HG02852 (cell line): ENCODE data around the gene SYNGR3.

ENCODE experiments used
- ATAC-seq: cut with Tn5 transposase; IDR thresholded peaks from one replicate; pipeline ENCODE4 v1.9.1; 2021; ENCODE audit warnings: mild to moderate bottlenecking, moderate library complexity; ENCODE audit not compliant: unreplicated experiment

The SYNGR3 gene

GRCh38 chr16:2039274-2040031 is 49.7 kb downstream of the SYNGR3 start:
- no peak for ATAC-seq

DNA sequence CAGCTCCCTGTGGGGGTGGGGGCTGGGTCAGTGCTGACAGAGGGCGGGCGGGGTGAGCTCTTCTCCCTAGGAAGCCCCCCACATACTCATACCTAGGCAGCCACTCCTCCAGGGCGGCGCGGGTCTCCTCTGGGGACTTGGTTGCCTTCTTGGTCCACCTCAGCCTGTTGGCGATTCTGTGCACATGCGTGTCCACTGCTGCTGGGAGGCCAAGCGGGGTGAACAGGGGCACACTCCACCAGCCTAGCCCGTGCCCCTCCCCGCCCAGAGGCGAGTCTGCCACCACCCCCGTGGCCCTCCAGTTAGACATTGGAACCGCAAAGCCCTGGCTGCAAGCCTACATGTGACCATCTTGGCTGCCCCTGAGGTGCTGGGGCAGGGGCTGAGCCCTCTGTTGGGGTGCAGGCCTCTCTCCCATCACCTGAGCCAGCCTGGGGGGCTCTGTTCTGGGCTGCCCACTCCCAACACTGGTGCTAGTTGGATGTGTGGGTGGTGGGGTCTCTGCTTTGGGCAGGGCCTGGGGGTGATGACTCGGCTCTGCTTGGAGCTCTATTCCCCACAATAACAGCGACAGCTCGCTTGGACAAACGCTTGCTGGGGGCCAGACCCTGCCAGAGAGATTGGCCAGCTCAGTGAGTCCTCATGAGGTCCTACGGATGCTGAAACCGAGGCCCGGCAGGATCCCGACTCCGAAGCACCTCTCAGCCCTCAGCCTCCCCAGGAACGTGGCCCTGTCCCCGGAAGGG is 50.4 kb downstream of the SYNGR3 start:
- ATAC-seq, result no peak

DNA sequence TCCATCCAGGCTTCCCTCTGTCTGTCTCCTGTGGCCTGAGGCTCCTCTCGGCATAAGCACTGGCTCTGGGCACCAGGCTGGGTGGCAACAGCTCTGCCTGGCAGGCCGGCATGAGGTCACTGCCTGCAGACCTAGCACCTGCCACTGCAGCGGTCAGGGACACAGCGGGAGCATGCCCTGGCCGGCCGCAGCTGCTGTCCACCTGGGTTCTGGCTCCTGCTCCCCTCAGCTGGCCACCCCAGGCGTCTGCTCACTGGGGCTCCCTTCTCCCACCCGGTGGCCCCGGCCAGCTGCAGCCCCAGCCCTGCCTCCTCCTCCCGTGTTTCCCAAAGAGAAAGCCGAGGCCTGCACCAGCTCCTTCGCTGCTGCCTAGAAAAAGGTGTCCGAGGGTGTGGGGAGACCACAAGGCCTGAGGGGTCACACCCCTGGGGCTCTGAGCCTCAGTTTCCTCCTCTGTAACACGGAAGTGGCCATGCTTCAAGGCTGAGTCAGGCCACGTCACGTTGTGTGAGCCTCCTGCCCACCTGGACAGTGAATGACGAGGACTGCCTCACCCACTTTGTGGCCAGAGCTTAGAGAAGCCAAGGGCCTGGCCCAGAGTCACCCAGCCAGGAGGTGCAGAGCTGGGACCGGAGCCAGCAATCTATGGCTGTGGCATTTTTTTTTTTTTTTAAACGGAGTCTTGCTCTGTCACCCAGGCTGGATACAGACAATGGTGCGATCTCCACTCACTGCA is 51.2 kb downstream of the SYNGR3 start:
- no peak for ATAC-seq

GRCh38 chr16:2042171-2042985 is 52.6 kb downstream of the SYNGR3 start:
- no peak for ATAC-seq

GRCh38 chr16:2042986-2043666 is 53.4 kb downstream of the SYNGR3 start:
- ATAC-seq, result no peak
